Measurements from ENCODE around the gene SPON2. TPM values are rescaled to one million over a fixed set of nuclear protein-coding genes. Genes with fewer than 3 reads are reported as not detected.

The SPON2 gene
- total RNA-seq, 1 donor from 2014 or later, result 3.4 TPM

DNA sequence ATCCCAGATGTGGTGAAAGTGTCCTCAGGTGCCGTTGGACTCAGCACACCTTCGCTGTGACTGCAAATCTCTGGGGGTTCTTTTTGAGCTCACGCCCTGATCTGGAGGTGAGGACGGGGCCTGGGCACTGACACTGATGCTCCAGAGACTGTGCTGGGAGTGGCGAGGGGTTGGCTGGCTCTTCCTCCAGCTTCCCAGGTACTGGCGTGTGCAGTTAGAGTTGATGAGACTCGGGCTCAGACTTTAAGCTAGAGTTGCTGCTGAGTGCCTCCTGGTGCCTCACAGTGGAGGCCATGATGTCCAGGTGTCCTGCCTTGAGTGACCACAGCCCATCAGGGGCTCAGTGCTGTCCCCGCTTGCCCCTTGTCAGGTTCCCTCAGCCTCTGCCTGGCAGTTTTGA, 16.3 kb downstream of the SPON2 start:
- intact Hi-C loops (cut with micrococcal nuclease), result no loop called here
- no peak overlapping the region for H3K4me3 Mint-ChIP-seq
- no peak overlapping the region for H3K27ac Mint-ChIP-seq
- no peak for DNase-seq
- H3K27me3 Mint-ChIP-seq, result no peaks in the 10 kb centered on the region
- H3K9me3 Mint-ChIP-seq, result peaks cover 9% of the 10 kb centered on the region
- no peak for ATAC-seq (ENCODE audit: low read depth)
- TF ChIP-seq, protein P1, sequence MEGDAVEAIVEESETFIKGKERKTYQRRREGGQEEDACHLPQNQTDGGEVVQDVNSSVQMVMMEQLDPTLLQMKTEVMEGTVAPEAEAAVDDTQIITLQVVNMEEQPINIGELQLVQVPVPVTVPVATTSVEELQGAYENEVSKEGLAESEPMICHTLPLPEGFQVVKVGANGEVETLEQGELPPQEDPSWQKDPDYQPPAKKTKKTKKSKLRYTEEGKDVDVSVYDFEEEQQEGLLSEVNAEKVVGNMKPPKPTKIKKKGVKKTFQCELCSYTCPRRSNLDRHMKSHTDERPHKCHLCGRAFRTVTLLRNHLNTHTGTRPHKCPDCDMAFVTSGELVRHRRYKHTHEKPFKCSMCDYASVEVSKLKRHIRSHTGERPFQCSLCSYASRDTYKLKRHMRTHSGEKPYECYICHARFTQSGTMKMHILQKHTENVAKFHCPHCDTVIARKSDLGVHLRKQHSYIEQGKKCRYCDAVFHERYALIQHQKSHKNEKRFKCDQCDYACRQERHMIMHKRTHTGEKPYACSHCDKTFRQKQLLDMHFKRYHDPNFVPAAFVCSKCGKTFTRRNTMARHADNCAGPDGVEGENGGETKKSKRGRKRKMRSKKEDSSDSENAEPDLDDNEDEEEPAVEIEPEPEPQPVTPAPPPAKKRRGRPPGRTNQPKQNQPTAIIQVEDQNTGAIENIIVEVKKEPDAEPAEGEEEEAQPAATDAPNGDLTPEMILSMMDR (IDR thresholded peaks at IDR 0.05), result no peak
- H3K36me3 Mint-ChIP-seq (ENCODE audit: low read depth), result peaks cover 7% of the 10 kb centered on the region
- H3K4me1 Mint-ChIP-seq, result peaks cover 5% of the 10 kb centered on the region
- CTCF ChIA-PET, result interaction anchor here (0.9 to 1.0 kb wide), 2 partner anchors 25 to 112 kb away, joined by 3 read pairs; no protein-coding TSS in a partner anchor
- POLR2A ChIA-PET, result interaction anchor here (0.6 kb wide), 1 partner anchor 20 kb away, joined by 3 read pairs; no protein-coding TSS in a partner anchor

DNA sequence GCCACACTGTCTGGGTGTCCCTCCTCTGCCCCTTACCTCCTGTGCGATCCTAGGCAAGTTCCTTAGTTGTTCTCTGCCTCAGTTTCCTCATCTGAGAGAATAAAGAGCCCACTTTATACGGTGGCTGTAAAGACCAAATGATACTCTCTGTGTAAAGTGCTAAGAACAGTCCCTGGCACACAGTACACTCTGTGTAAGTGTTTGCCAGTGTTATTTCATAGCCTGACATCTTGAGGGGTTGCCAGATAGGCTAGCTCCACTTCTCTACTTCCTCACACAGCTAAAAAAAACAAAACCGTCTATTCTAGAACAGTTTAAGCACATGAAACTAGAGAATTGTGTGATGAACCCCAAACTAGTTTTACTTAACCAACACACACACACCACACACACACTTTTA, 17.1 kb downstream of the SPON2 start:
- no peak for DNase-seq
- Mint-ChIP-seq H3K9me3 (peaks cover 9% of the 10 kb centered on the region), H3K4me3 (no peak overlapping the region), H3K27me3 (no peaks in the 10 kb centered on the region), H3K4me1 (peaks cover 5% of the 10 kb centered on the region), H3K27ac (no peak overlapping the region), H3K36me3 (ENCODE audit: low read depth) (peaks cover 7% of the 10 kb centered on the region)
- intact Hi-C loops (cut with micrococcal nuclease), result no loop called here
- ChIA-PET CTCF (no interaction called here), POLR2A (no interaction called here)
- ATAC-seq (ENCODE audit: low read depth), result no peak
- TF ChIP-seq, protein P1 (IDR thresholded peaks at IDR 0.05), result no peak

DNA sequence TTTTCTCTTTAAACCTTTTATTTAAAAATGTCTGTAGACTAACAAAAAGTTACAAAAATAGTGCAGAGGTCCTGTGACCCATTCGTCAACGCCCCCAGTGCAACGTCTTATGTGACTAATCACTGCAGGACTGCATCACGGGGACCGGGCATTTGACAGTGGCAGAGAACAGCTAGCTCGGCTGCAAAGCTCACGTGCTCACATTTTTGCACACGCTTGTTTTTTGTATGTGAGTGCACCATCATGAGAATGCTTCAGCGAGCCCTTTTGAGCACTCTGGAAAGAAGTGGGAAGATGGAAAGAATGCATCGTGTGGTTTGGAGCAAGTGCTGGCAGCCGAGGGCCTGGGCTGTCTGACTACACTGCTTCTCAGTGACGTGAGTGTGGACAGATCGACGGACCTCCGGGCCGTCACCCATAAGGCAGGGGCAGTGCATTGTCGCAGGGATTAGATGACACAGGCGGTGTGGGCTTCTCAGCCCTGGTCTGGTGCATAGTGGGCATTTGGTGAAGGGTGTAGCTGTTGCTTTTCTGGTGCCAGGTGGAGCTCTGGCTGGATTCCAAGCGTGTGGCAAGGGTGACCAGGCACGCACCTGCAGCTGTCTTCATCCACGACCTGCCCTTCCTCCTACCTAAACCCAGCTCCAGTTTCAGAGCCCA, 17.7 kb downstream of the SPON2 start:
- Mint-ChIP-seq H3K9me3 (peaks cover 11% of the 10 kb centered on the region), H3K4me1 (peaks cover 5% of the 10 kb centered on the region), H3K27ac (no peak overlapping the region), H3K27me3 (no peaks in the 10 kb centered on the region), H3K36me3 (ENCODE audit: low read depth) (peaks cover 7% of the 10 kb centered on the region), H3K4me3 (no peak overlapping the region)
- intact Hi-C loops (cut with micrococcal nuclease), result no loop called here
- DNase-seq, result no peak
- no peak for ATAC-seq (ENCODE audit: low read depth)
- CTCF ChIA-PET, result interaction anchor here (1.0 kb wide), 1 partner anchor 23 kb away, joined by 3 read pairs; no protein-coding TSS in a partner anchor
- POLR2A ChIA-PET, result no interaction called here
- TF ChIP-seq, protein P1 (IDR thresholded peaks at IDR 0.05), result no peak

GRCh38 chr4:1154126-1154522, 18.3 kb downstream of the SPON2 start:
- ATAC-seq (ENCODE audit: low read depth) (no peak), DNase-seq (no peak)
- peaks cover 12% of the 10 kb centered on the region for H3K9me3 Mint-ChIP-seq
- H3K36me3 Mint-ChIP-seq (ENCODE audit: low read depth), result peaks cover 7% of the 10 kb centered on the region
- TF ChIP-seq, protein P1 (IDR thresholded peaks at IDR 0.05), result no peak
- no peak overlapping the region for H3K27ac Mint-ChIP-seq
- peaks cover 5% of the 10 kb centered on the region for H3K4me1 Mint-ChIP-seq
- CTCF ChIA-PET, result interaction anchor here (1.0 kb wide), 1 partner anchor 23 kb away, joined by 3 read pairs; no protein-coding TSS in a partner anchor
- no peaks in the 10 kb centered on the region for H3K27me3 Mint-ChIP-seq
- intact Hi-C loops (cut with micrococcal nuclease), result no loop called here
- no peak overlapping the region for H3K4me3 Mint-ChIP-seq
- POLR2A ChIA-PET, result no interaction called here

GRCh38 chr4:1153567-1154090, 18.8 kb downstream of the SPON2 start:
- no peak overlapping the region for H3K4me3 Mint-ChIP-seq
- H3K27me3 Mint-ChIP-seq, result no peaks in the 10 kb centered on the region
- intact Hi-C loops (cut with micrococcal nuclease), result no loop called here
- H3K36me3 Mint-ChIP-seq (ENCODE audit: low read depth), result peaks cover 7% of the 10 kb centered on the region
- peaks cover 5% of the 10 kb centered on the region for H3K4me1 Mint-ChIP-seq
- peaks cover 12% of the 10 kb centered on the region for H3K9me3 Mint-ChIP-seq
- H3K27ac Mint-ChIP-seq, result no peak overlapping the region
- ChIA-PET CTCF (no interaction called here), POLR2A (no interaction called here)
- TF ChIP-seq, protein P1 (IDR thresholded peaks at IDR 0.05), result no peak
- DNase-seq (no peak), ATAC-seq (ENCODE audit: low read depth) (no peak)

Data from activated B cell treated with CpG ODN at 0.5 μM for 24 hours (primary cell).